Measurements from ENCODE around the gene YIPF2. TPM values are rescaled to one million over a fixed set of nuclear protein-coding genes. Genes with fewer than 3 reads are reported as not detected.

The YIPF2 gene
- total RNA-seq, 1 donor from 2014 or later, result 47.2 TPM

- Mint-ChIP-seq H3K27me3 (ENCODE audit: unreplicated experiment) (peaks cover 13% of the 10 kb centered on the region), H3K4me3 (ENCODE audit: unreplicated experiment) (no peak overlapping the region), H3K36me3 (ENCODE audit: unreplicated experiment) (no peaks in the 10 kb centered on the region), H3K4me1 (ENCODE audit: low read depth, unreplicated experiment) (peaks cover 40% of the 10 kb centered on the region), H3K27ac (ENCODE audit: unreplicated experiment) (peak overlapping the region; percentile 86), H3K9me3 (ENCODE audit: unreplicated experiment) (peaks cover 13% of the 10 kb centered on the region)
- DNase-seq, result peak; percentile 67
- no peak for TF ChIP-seq CTCF (IDR thresholded peaks at IDR 0.05; ENCODE audit: partially characterized antibody, unreplicated experiment)
Measured at GRCh38 chr19:10895920-10896319, 32.5 kb downstream of the YIPF2 start.

- no peaks in the 10 kb centered on the region for H3K36me3 Mint-ChIP-seq (ENCODE audit: unreplicated experiment)
- H3K27me3 Mint-ChIP-seq (ENCODE audit: unreplicated experiment), result peaks cover 13% of the 10 kb centered on the region
- peaks cover 13% of the 10 kb centered on the region for H3K9me3 Mint-ChIP-seq (ENCODE audit: unreplicated experiment)
- no peak for TF ChIP-seq CTCF (IDR thresholded peaks at IDR 0.05; ENCODE audit: partially characterized antibody, unreplicated experiment)
- DNase-seq, result no peak
- peaks cover 42% of the 10 kb centered on the region for H3K4me1 Mint-ChIP-seq (ENCODE audit: low read depth, unreplicated experiment)
- no peak overlapping the region for H3K27ac Mint-ChIP-seq (ENCODE audit: unreplicated experiment)
- no peak overlapping the region for H3K4me3 Mint-ChIP-seq (ENCODE audit: unreplicated experiment)
Measured at GRCh38 chr19:10895363-10895762, 33.1 kb downstream of the YIPF2 start.

- H3K27me3 Mint-ChIP-seq (ENCODE audit: unreplicated experiment), result peaks cover 13% of the 10 kb centered on the region
- H3K36me3 Mint-ChIP-seq (ENCODE audit: unreplicated experiment), result no peaks in the 10 kb centered on the region
- no peak for DNase-seq
- peaks cover 13% of the 10 kb centered on the region for H3K9me3 Mint-ChIP-seq (ENCODE audit: unreplicated experiment)
- H3K27ac Mint-ChIP-seq (ENCODE audit: unreplicated experiment), result no peak overlapping the region
- H3K4me1 Mint-ChIP-seq (ENCODE audit: low read depth, unreplicated experiment), result peaks cover 42% of the 10 kb centered on the region
- TF ChIP-seq CTCF (IDR thresholded peaks at IDR 0.05; ENCODE audit: partially characterized antibody, unreplicated experiment), result no peak
- no peak overlapping the region for H3K4me3 Mint-ChIP-seq (ENCODE audit: unreplicated experiment)
Measured at GRCh38 chr19:10894911-10895213, 33.6 kb downstream of the YIPF2 start.

GRCh38 chr19:10892256-10892655 is 36.2 kb downstream of the YIPF2 start:
- Mint-ChIP-seq H3K27me3 (ENCODE audit: unreplicated experiment) (peaks cover 11% of the 10 kb centered on the region), H3K27ac (ENCODE audit: unreplicated experiment) (peak overlapping the region; percentile 97), H3K4me1 (ENCODE audit: low read depth, unreplicated experiment) (peaks cover 49% of the 10 kb centered on the region), H3K9me3 (ENCODE audit: unreplicated experiment) (peaks cover 17% of the 10 kb centered on the region), H3K36me3 (ENCODE audit: unreplicated experiment) (no peaks in the 10 kb centered on the region), H3K4me3 (ENCODE audit: unreplicated experiment) (peak overlapping the region; percentile 75)
- no peak for TF ChIP-seq CTCF (IDR thresholded peaks at IDR 0.05; ENCODE audit: partially characterized antibody, unreplicated experiment)
- peak; percentile 48 for DNase-seq

GRCh38 chr19:10891405-10892086 is 36.9 kb downstream of the YIPF2 start:
- TF ChIP-seq CTCF (IDR thresholded peaks at IDR 0.05; ENCODE audit: partially characterized antibody, unreplicated experiment), result no peak
- H3K36me3 Mint-ChIP-seq (ENCODE audit: unreplicated experiment), result no peaks in the 10 kb centered on the region
- H3K4me1 Mint-ChIP-seq (ENCODE audit: low read depth, unreplicated experiment), result peaks cover 46% of the 10 kb centered on the region
- peaks cover 6% of the 10 kb centered on the region for H3K27me3 Mint-ChIP-seq (ENCODE audit: unreplicated experiment)
- no peak for DNase-seq
- peak overlapping the region; percentile 75 for H3K4me3 Mint-ChIP-seq (ENCODE audit: unreplicated experiment)
- H3K27ac Mint-ChIP-seq (ENCODE audit: unreplicated experiment), result peak overlapping the region; percentile 97
- H3K9me3 Mint-ChIP-seq (ENCODE audit: unreplicated experiment), result peaks cover 14% of the 10 kb centered on the region
